B cell (primary cell): ENCODE measurements around the gene HES5.

Source experiments
- CTCF ChIP-seq: fragments of 200-600 bp; IDR thresholded peaks from one replicate; pipeline ENCODE4 v1.8.0; 2022; ENCODE audit warnings: antibody characterized with exemption, mild to moderate bottlenecking
- EZH2 ChIP-seq: IDR thresholded peaks from 2 replicates; pipeline ENCODE4 v1.6.1; 2012; ENCODE audit warnings: borderline replicate concordance, low read depth, mild to moderate bottlenecking, moderate library complexity, low read length; ENCODE audit not compliant: insufficient read depth, poor library complexity, severe bottlenecking

- TF ChIP-seq CTCF = no peak
- TF ChIP-seq EZH2 = no peak
Measured at GRCh38 chr1:2512862-2513421, 17.1 kb downstream of the HES5 start.
